DMS114 treated with DMSO at 0.1 percent for 48 hours (cell line): ENCODE data around the gene MID1.
A peak's percentile ranks its signal among the peaks of the same experiment; 100 is the strongest.

ENCODE experiments used
- DNase-seq: peaks from one replicate; lab custom pipeline; 2025; ENCODE audit not compliant: unreplicated experiment; lab: John Stamatoyannopoulos, UW

The MID1 gene, protein sequence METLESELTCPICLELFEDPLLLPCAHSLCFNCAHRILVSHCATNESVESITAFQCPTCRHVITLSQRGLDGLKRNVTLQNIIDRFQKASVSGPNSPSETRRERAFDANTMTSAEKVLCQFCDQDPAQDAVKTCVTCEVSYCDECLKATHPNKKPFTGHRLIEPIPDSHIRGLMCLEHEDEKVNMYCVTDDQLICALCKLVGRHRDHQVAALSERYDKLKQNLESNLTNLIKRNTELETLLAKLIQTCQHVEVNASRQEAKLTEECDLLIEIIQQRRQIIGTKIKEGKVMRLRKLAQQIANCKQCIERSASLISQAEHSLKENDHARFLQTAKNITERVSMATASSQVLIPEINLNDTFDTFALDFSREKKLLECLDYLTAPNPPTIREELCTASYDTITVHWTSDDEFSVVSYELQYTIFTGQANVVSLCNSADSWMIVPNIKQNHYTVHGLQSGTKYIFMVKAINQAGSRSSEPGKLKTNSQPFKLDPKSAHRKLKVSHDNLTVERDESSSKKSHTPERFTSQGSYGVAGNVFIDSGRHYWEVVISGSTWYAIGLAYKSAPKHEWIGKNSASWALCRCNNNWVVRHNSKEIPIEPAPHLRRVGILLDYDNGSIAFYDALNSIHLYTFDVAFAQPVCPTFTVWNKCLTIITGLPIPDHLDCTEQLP

DNA sequence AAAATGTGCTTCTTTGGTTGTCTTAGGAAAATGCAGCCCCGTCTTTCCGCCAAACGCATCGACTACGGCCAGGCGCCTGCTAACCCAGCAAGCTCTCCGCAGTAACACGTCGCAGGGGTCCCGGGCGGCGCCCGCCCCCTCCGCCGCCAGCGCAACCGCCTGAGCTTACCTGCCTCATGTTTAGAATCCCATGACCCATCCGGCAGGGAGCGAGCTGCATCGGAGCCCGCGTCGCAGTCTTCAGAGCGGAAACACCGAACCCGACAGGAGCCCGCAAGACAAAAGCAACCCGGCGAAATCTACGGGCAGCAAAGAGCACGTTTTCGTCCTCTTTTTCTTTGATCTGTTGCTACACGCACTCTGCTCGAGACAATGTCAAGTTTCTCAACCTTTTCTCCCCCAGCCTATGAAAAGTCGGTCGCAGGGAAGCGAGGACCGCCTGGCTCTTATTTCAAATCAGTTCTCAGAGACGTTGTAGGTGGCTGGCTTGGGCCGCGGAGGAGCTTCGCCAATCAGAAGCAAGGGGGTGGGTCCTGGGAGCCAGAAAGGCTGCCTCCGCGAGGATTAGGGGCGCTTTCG, at the start of gene MID1:
Gene MID1, minus strand, starts transcription at position 465 of the 579 bp plus-strand sequence. CDS start 53,038 bp downstream, outside the sequence.
- peak; percentile 68 for DNase-seq

DNA sequence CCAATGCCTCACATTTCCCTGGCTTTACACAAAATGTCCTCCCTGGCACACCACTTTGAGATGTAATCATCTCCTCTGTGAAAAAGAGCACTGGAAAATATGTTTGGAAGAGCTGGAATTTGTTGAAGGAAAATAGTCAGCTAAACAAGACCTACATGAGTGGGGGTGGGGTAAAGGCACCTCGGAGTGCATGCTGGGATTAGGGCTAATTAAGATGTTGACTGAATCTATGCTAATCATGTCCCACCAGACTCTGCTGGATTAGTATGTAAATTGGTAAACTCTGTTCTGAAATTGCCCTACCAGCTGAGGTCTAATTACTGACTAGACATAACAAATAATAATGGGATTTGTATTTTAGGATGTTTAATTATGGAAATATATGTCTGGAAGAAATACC, 46.8 kb upstream of the MID1 start:
- DNase-seq = no peak

- DNase-seq = no peak
These were observed 45.7 kb upstream of the MID1 start for GRCh38 chrX:10666102-10666501.

DNA sequence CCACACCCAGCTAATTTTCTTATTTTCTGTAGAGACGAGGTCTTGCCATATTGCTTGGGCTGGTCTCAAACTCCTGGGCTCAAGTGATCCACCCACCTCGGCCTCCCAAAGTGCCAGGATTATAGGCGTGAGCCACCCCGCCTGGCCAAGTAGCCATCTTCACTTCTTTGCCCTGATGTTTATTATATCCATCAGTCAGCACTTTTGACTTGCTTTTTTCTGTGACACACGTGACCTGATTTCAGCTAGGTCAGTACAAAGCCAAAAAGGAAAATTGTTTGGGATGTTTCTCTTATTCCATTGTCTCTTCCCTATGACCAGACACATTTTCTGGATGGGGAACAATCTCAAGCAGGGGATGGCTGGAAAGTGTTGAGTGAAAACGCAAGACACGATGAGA, 45.3 kb upstream of the MID1 start:
- no peak for DNase-seq

DNA sequence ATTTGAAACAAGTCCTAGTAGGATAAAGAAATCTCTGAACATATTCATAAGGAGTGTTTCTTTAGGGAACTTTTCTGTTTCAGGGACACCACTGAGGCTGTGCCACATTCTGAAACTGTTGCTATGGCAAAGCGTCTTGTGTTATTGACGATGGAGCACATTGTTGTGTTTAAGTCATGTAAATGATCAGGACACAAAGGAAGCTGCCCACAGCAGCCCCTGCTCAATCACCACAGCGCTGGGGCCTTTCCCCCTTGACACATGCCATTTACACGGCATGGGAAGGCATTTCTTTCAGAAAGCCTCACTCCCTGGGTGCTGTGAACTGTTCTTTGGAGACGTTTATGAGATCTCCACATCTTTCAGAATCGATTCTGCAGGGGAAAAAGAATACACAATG, 39.8 kb upstream of the MID1 start:
- no peak for DNase-seq

DNA sequence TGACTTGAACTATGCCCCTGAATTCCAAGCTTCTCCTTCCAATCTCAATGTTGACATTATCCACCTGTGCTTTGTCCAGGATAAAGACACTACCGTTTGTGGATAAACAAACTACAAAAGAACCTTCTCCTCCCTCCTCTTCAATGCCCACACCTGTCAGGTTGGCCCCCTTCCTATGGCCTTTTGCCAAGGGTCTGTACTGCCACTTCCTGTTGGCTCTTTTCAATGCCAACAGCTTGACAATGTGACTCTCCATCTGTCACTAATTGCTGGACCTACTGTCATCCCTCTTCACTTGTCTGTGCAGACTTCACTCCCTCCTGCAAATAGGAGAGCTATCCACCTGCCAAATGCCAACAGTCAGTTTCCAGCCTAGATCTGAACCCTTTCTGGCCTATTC, 35.8 kb upstream of the MID1 start:
- DNase-seq = no peak

- DNase-seq = no peak
These were observed 34.6 kb upstream of the MID1 start for GRCh38 chrX:10654960-10655359.

DNA sequence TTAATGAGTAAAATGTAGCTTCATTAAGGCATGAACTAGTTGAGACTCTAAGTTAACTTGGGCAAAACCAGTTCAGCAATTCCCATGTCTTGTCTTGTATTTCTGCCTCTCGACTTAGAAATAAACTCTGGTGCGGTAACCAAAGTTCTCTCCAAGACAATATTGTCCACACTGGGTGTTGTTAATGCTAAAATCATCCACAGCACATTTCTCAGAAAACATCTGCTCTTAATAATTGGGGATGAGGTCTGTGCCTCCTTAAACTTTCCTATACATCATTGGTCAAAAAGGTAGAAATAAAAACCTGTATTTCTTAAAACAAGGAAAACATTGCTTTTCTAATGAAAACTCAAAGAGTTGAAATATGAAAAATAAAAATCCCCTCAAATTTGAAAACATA, 32.9 kb upstream of the MID1 start:
- DNase-seq = no peak

DNA sequence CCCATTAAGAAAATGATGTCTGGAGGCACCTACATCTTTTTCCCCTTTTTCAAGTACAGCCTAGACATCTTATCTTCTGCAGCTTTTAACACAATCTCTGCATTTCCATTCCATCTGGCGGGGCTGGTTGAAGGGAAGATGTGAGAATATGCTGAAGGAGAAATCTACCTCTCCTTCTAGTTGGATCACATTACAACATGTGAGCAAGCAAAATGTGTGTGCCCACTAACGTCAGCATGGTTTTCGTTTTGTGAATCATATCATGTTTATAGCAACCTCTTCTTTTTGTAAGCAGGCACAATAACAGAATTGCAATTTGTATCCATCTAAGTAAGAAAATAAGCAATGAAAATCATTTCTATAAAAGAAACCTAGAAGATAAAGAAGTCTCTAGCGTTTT, 28.9 kb upstream of the MID1 start:
- no peak for DNase-seq

DNA sequence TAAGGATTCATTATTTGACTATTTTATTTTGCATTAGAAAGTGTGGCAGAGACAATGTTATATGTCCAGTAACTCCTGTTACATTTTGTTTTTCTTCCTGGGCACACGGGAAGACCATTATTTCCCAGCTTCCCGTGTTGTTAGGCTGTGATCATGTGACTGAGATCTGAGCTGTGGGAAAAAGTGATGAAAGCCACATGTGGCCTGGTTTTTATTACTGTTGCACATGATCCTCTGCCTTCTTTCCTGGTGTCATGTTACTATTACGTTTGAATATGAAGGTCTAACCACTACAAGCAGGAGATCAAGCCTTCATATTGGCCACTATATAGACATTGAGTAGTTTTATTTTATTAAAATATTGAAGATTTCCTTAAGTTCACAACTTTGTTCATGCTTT, 28.2 kb upstream of the MID1 start:
- DNase-seq = no peak

GRCh38 chrX:10636851-10637250, 16.5 kb upstream of the MID1 start:
- no peak for DNase-seq

GRCh38 chrX:10636337-10636736, 16.0 kb upstream of the MID1 start:
- peak; percentile 30 for DNase-seq

DNA sequence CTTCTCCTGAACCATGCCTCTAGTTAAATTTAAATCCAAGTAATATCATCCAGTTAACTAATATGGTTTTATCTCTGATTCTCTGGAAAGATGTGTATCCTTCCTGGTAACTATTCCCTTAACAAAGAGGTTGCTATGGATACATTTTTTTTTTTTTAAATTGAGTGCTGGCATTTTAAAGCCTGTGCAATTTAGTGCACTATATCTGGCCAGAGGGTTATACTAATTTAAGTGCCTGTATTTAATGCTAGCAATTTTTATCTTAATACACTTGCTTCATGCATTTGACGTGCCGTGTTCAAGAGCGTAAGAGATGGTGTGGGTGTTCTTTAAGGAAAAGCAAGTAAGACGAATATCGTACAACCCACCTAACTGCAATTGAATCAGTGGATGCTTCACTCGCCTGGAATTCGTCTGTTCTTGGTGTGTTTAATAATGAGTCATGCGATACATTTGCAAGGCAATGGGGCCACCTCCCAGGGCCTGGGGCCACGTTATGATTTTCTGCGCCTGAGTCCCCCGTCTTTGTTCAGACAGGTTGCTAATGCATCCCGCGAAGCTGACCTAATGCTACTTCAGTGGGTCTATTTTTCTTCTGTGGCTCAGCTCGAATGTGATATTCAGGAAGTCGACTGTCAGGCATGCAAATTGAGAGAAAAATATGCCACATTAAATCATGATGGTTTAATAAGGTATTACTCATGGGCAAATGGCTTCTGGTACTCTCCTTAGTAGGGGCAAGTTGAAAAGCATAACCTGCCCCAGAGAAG, 14.2 kb upstream of the MID1 start:
- DNase-seq = peak; percentile 67

GRCh38 chrX:10633722-10634121, 13.3 kb upstream of the MID1 start:
- DNase-seq = no peak

DNA sequence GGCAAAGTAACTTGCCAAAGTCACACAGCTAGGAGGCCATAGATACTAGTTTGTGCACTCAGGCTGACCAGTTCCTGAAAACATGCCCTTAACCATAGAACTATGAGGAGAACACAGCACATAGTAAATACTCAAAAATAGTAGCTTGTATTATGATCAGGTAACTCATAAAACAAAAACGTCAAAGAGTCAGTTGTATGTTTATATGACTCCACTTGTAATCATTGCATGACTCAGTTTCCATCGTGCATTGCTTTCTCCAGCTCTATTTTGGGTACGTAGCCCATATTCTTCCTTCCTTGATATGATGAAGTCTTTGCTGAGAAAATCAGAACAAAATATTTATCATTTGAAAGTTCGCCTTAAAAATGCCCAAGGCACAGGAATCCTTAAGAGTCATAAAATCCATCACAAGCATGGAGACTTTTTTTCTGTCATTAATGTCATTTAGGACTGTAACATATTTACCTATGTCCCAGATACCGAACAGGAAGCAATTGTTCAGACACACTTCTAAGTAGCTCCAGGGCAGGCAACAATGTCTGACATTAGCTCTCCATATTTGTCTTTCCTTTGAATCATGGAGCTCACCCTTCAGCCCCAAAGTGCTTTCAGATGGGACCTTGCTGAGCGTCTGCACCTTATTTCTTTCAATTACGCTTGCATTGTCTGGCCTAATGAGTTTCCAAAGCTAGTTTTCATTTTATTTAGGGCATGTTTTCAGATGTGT, 11.2 kb upstream of the MID1 start:
- DNase-seq = no peak

GRCh38 chrX:10630320-10630719, 9.9 kb upstream of the MID1 start:
- DNase-seq = no peak

GRCh38 chrX:10629905-10630304, 9.5 kb upstream of the MID1 start:
- DNase-seq = no peak

- no peak for DNase-seq
These were observed 8.5 kb upstream of the MID1 start for GRCh38 chrX:10628906-10629305.

DNA sequence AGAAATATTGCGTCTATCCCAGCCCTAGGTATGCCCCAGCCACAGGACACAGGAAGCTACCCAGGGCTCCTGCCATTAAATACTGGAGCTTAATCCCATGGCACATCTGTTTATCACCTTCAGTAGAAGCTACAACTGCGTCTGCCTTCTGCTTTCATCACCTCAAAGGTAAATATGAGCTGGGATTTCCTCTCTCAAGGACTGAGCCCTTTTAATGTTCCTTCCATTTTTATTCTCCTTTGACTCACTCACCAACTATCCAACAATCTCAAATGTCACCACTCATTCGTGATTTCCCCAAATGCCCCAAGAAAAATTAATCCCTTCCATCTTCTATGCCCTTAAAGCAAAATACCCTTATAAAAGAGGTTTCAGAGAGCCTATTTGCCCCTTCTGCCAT, 1.8 kb upstream of the MID1 start:
- no peak for DNase-seq

DNA sequence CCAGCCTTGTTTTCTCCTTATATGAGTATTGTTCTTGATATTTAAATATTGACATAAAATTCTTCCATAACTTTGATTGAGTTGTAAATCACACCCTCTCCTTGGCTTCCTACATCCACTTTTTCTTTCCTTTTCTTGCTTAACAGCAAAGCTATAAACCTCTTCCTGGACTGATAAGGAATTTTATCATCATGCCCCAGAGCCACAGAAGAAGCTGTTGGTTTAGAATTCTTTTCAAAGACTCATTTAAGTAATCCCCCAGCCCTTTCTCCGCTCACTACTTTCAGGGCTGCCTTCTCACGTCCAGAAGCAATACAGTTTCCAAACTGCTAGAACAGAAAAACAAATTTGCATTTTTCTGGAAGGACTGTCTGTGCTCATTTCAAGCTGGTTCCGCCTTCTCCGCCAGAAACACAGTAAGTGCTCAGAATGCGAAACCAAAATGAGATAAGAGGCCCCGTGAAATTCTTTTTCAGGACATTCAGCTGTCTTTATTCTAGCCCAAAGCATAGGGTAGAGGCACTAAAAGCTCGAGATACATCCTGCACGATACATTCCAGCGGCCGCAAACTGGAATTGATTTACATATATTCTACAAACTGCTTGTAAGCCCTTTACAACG, 849 bp downstream of the MID1 start:
- no peak for DNase-seq
